Hepatocyte (in vitro differentiated cells): ENCODE data around the gene CROT. TPM values are rescaled to one million over a fixed set of nuclear protein-coding genes. Genes with fewer than 3 reads are reported as not detected.

Source experiments
- DNase-seq: peaks from one replicate; pipeline ENCODE4 v3.0.0-alpha.2; 2016; ENCODE audit warnings: low spot score
- H2AFZ ChIP-seq: fragments of 200-600 bp; sonication (generic); 2 replicates; pipeline ENCODE4 v1.6.0; 2016; ENCODE audit warnings: antibody characterized with exemption, mild to moderate bottlenecking
- H3K27ac ChIP-seq: fragments of 200-600 bp; sonication (generic); 2 replicates; pipeline ENCODE4 v1.5.1; 2016; ENCODE audit warnings: mild to moderate bottlenecking
- H3K27me3 ChIP-seq: fragments of 200-600 bp; sonication (generic); 2 replicates; pipeline ENCODE4 v1.6.1; 2016
- H3K36me3 ChIP-seq: fragments of 200-600 bp; sonication (generic); replicated peaks from 2 replicates; pipeline ENCODE4 v1.5.1; 2016; ENCODE audit warnings: low read depth; ENCODE audit not compliant: insufficient read depth
- H3K4me1 ChIP-seq: fragments of 200-600 bp; sonication (generic); 2 replicates; pipeline ENCODE4 v1.5.1; 2016; ENCODE audit warnings: mild to moderate bottlenecking, moderate library complexity; ENCODE audit not compliant: insufficient read depth
- H3K4me2 ChIP-seq: fragments of 200-600 bp; sonication (generic); 2 replicates; pipeline ENCODE4 v1.6.0; 2016
- H3K4me3 ChIP-seq: fragments of 200-600 bp; sonication (generic); 2 replicates; pipeline ENCODE4 v1.5.1; 2016; ENCODE audit warnings: mild to moderate bottlenecking
- H3K79me2 ChIP-seq: fragments of 200-600 bp; sonication (generic); 2 replicates; pipeline ENCODE4 v1.6.0; 2017; ENCODE audit warnings: mild to moderate bottlenecking
- H3K9me2 ChIP-seq: fragments of 200-600 bp; sonication (generic); replicated peaks from 2 replicates; pipeline ENCODE4 v1.6.0; 2017; ENCODE audit warnings: mild to moderate bottlenecking; ENCODE audit not compliant: insufficient read depth
- H3K9me3 ChIP-seq: fragments of 200-600 bp; sonication (generic); 2 replicates; pipeline ENCODE4 v1.5.1; 2016; ENCODE audit warnings: low read depth, mild to moderate bottlenecking
- H4K20me1 ChIP-seq: fragments of 200-600 bp; sonication (generic); 2 replicates; pipeline ENCODE4 v1.6.0; 2016; ENCODE audit warnings: mild to moderate bottlenecking; ENCODE audit not compliant: insufficient read depth, poor library complexity, severe bottlenecking
- CTCF ChIP-seq: fragments of 200-600 bp; sonication (generic); IDR thresholded peaks from 2 replicates; pipeline ENCODE4 v1.5.1; 2016; ENCODE audit warnings: antibody characterized with exemption, mild to moderate bottlenecking; ENCODE audit not compliant: poor library complexity
- EZH2 ChIP-seq: fragments of 200-600 bp; sonication (generic); IDR thresholded peaks from 2 replicates; pipeline ENCODE4 v1.6.1; 2016; ENCODE audit warnings: antibody characterized with exemption, mild to moderate bottlenecking, borderline replicate concordance
- EZH2phosphoT487 ChIP-seq: fragments of 200-600 bp; sonication (generic); IDR thresholded peaks from one replicate; pipeline ENCODE4 v1.6.1; 2018; ENCODE audit warnings: antibody characterized with exemption, mild to moderate bottlenecking, low read depth, moderate library complexity; ENCODE audit not compliant: unreplicated experiment, severe bottlenecking
- WGBS: methylation state at CpG from one replicate; pipeline ENCODE4 v1.1.6; 2016; ENCODE audit warnings: low lambda C conversion rate; ENCODE audit errors: missing lambda C conversion rate; 5-methylcytosine and 5-hydroxymethylcytosine counted together
- polyA plus RNA-seq: library from polyadenylated mRNA; unstranded; fragments of >200 nt; fragmentation: Nextera tagmentation; extraction: Ambion mirVana; gene quantifications from 2 replicates; pipeline ENCODE4 v1.2.1, GENCODE V29; 2016
- total RNA-seq: library from RNA; depleted of rRNA; stranded (reverse); fragments of >200 nt; gene quantifications from 2 replicates; pipeline ENCODE4 v1.2.3, GENCODE V29; 2014

CROT gene
- total and polyA plus RNA-seq, 2 experiments from 2014 or later = 25.7 to 57.4 TPM

- no peak for DNase-seq
- H3K4me3 ChIP-seq = no peak overlapping the region
- no peaks in the 10 kb centered on the region for H3K9me2 ChIP-seq
- no peak overlapping the region for H3K27ac ChIP-seq
- no peak overlapping the region for H3K4me2 ChIP-seq
- H3K79me2 ChIP-seq = peaks cover 33% of the 10 kb centered on the region
- H3K36me3 ChIP-seq = no peaks in the 10 kb centered on the region
- H3K4me1 ChIP-seq = peaks cover 14% of the 10 kb centered on the region
- no peaks in the 10 kb centered on the region for H4K20me1 ChIP-seq
- H2AFZ ChIP-seq = no peak overlapping the region
- H3K9me3 ChIP-seq = no peaks in the 10 kb centered on the region
- WGBS = 97% methylated on average over 2 of the region's 2 CpGs
- TF ChIP-seq EZH2phosphoT487 (no peak), CTCF (no peak), EZH2 (no peak)
- no peaks in the 10 kb centered on the region for H3K27me3 ChIP-seq
Measured at GRCh38 chr7:87341441-87341840, 4.0 kb upstream of the CROT start.

GRCh38 chr7:87342231-87342630 lies 3.2 kb upstream of the CROT start:
- no peaks in the 10 kb centered on the region for H3K9me3 ChIP-seq
- no peaks in the 10 kb centered on the region for H3K27me3 ChIP-seq
- H4K20me1 ChIP-seq = no peaks in the 10 kb centered on the region
- peaks cover 17% of the 10 kb centered on the region for H3K4me1 ChIP-seq
- TF ChIP-seq EZH2 = no peak
- TF ChIP-seq CTCF = no peak
- no peak for TF ChIP-seq EZH2phosphoT487
- DNase-seq = no peak
- H3K4me2 ChIP-seq = peak overlapping the region; percentile 25
- peaks cover 41% of the 10 kb centered on the region for H3K79me2 ChIP-seq
- no peak overlapping the region for H3K4me3 ChIP-seq
- no peaks in the 10 kb centered on the region for H3K9me2 ChIP-seq
- no peak overlapping the region for H2AFZ ChIP-seq
- no peak overlapping the region for H3K27ac ChIP-seq
- 60% methylated on average over 3 of the region's 3 CpGs for WGBS
- no peaks in the 10 kb centered on the region for H3K36me3 ChIP-seq

- Histone ChIP-seq H2AFZ (peak overlapping the region; percentile 61), H3K4me1 (peaks cover 17% of the 10 kb centered on the region), H3K9me3 (no peaks in the 10 kb centered on the region), H3K27ac (peak overlapping the region; percentile 87), H3K9me2 (no peaks in the 10 kb centered on the region), H3K4me3 (peak overlapping the region; percentile 46), H3K27me3 (no peaks in the 10 kb centered on the region), H3K79me2 (peaks cover 56% of the 10 kb centered on the region), H4K20me1 (no peaks in the 10 kb centered on the region), H3K36me3 (no peaks in the 10 kb centered on the region), H3K4me2 (peak overlapping the region; percentile 83)
- WGBS = 23% methylated on average over 2 of the region's 2 CpGs
- TF ChIP-seq EZH2 = no peak
- TF ChIP-seq CTCF = no peak
- TF ChIP-seq EZH2phosphoT487 = no peak
- no peak for DNase-seq
Measured at GRCh38 chr7:87344446-87344845, 1.0 kb upstream of the CROT start.

GRCh38 chr7:87345962-87346371 lies 503 bp downstream of the CROT start:
- H2AFZ ChIP-seq = peak overlapping the region; percentile 70
- H4K20me1 ChIP-seq = no peaks in the 10 kb centered on the region
- no peaks in the 10 kb centered on the region for H3K9me2 ChIP-seq
- H3K27me3 ChIP-seq = no peaks in the 10 kb centered on the region
- H3K27ac ChIP-seq = peak overlapping the region; percentile 74
- WGBS = 29% methylated on average over 8 of the region's 8 CpGs
- TF ChIP-seq EZH2phosphoT487 (no peak), EZH2 (no peak), CTCF (no peak)
- peaks cover 56% of the 10 kb centered on the region for H3K79me2 ChIP-seq
- no peaks in the 10 kb centered on the region for H3K36me3 ChIP-seq
- peak; percentile 9 for DNase-seq
- peak overlapping the region; percentile 53 for H3K4me3 ChIP-seq
- H3K4me2 ChIP-seq = peak overlapping the region; percentile 83
- peaks cover 17% of the 10 kb centered on the region for H3K4me1 ChIP-seq
- H3K9me3 ChIP-seq = no peaks in the 10 kb centered on the region
